ENCODE data around the gene TAX1BP1.
"Not testable (repeated sequence)": the region's sequence is repeated elsewhere in the genome, so short reads cannot be mapped to it uniquely, and the experiment has no call there.

TAX1BP1 gene

GRCh38 chr7:27840313-27840712, 100.4 kb downstream of the TAX1BP1 start:
- no peak for TF ChIP-seq CTCF (IDR thresholded peaks at IDR 0.05; ENCODE audit: extremely low read depth, missing control alignments)
- no peak for DNase-seq (ENCODE audit: low spot score)

- TF ChIP-seq CTCF (IDR thresholded peaks at IDR 0.05; ENCODE audit: extremely low read depth, missing control alignments): no peak
- no peak for DNase-seq (ENCODE audit: low spot score)
Measured at GRCh38 chr7:27840760-27841364, 100.9 kb downstream of the TAX1BP1 start.

- no peak for DNase-seq (ENCODE audit: low spot score)
Measured at GRCh38 chr7:27842094-27842692, 102.2 kb downstream of the TAX1BP1 start.

GRCh38 chr7:27842851-27843250, 102.9 kb downstream of the TAX1BP1 start:
- DNase-seq (ENCODE audit: low spot score): no peak

More at GRCh38 chr7:27842094-27842692, 102.2 kb downstream of the TAX1BP1 start:
- no peak for TF ChIP-seq CTCF (IDR thresholded peaks at IDR 0.05; ENCODE audit: extremely low read depth, missing control alignments)

GRCh38 chr7:27843584-27844305, 103.8 kb downstream of the TAX1BP1 start:
- no peak for TF ChIP-seq CTCF (IDR thresholded peaks at IDR 0.05; ENCODE audit: extremely low read depth, missing control alignments)
- no peak for DNase-seq (ENCODE audit: low spot score)

More at GRCh38 chr7:27842851-27843250, 102.9 kb downstream of the TAX1BP1 start:
- TF ChIP-seq CTCF (IDR thresholded peaks at IDR 0.05; ENCODE audit: extremely low read depth, missing control alignments): no peak

- TF ChIP-seq CTCF (IDR thresholded peaks at IDR 0.05; ENCODE audit: extremely low read depth, missing control alignments): no peak
- DNase-seq (ENCODE audit: low spot score): no peak
Measured at GRCh38 chr7:27846388-27846787, 106.4 kb downstream of the TAX1BP1 start.

GRCh38 chr7:27850531-27850930, 110.6 kb downstream of the TAX1BP1 start:
- no peak for DNase-seq (ENCODE audit: low spot score)
- no peak for TF ChIP-seq CTCF (IDR thresholded peaks at IDR 0.05; ENCODE audit: extremely low read depth, missing control alignments)

GRCh38 chr7:27856703-27857485, 116.9 kb downstream of the TAX1BP1 start:
- DNase-seq (ENCODE audit: low spot score): not testable (repeated sequence)
